GM12891 (cell line): ENCODE measurements around the gene EHBP1.

Experiments
- PAX5 ChIP-seq: IDR thresholded peaks from 2 replicates; pipeline ENCODE4 v1.6.1; 2011; ENCODE audit warnings: low read length, moderate library complexity, mild to moderate bottlenecking; ENCODE audit not compliant: insufficient read depth, severe bottlenecking
- POLR2A ChIP-seq: IDR thresholded peaks from 2 replicates; pipeline ENCODE4 v1.6.1; 2011; ENCODE audit warnings: low read depth, low read length, control low read depth
- POLR2AphosphoS5 ChIP-seq: IDR thresholded peaks from 2 replicates; pipeline ENCODE4 v1.6.1; 2011; ENCODE audit warnings: low read depth, low read length, control low read depth
- SPI1 ChIP-seq: IDR thresholded peaks from 2 replicates; pipeline ENCODE4 v1.6.1; 2011; ENCODE audit warnings: low read depth, low read length, control low read depth
- TAF1 ChIP-seq: IDR thresholded peaks from 2 replicates; pipeline ENCODE4 v1.6.1; 2011; ENCODE audit warnings: low read depth, low read length, control low read depth

DNA sequence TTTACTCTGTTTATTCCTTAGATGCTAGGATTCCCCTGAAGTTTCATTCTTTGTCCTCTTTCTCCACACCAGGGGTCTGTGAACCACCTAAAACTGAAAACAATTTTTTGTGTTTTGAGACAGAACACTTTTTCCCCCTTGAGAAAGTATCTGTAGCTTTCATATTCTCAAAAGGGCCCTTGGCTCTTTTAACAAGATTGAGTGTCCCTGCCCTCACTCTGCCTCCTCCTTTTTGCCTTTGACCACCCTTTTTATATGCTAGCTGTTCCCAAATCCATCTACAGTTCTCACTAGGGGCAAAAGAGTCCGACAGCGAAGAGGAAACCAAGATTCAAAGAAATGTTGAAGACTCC, 883 bp upstream of the EHBP1 start:
- TF ChIP-seq PAX5 = no peak
- no peak for TF ChIP-seq TAF1
- no peak for TF ChIP-seq POLR2AphosphoS5
- no peak for TF ChIP-seq POLR2A
- no peak for TF ChIP-seq SPI1
